Mesenteric fat pad (tissue), 1 donor: ENCODE data around the gene PCP2. TPM values are rescaled to one million over a fixed set of nuclear protein-coding genes. Genes with fewer than 3 reads are reported as not detected.

Source experiments
- DNase-seq: peaks from one replicate; pipeline ENCODE4 v3.0.0-alpha.2; 2020; ENCODE audit warnings: low spot score
- total RNA-seq: library from RNA; stranded (reverse); fragmentation: NEBNext Ultra II Directional; extraction: Animal tissue kit (Norgen Biotek cat#: 25700); gene quantifications from one replicate; pipeline ENCODE4 v1.2.1, GENCODE V29; 2021
- donor health status: DM: yes; HTN: yes; CAD: no.

Gene PCP2
- total RNA-seq, 1 donor from 2014 or later = not detected

DNA sequence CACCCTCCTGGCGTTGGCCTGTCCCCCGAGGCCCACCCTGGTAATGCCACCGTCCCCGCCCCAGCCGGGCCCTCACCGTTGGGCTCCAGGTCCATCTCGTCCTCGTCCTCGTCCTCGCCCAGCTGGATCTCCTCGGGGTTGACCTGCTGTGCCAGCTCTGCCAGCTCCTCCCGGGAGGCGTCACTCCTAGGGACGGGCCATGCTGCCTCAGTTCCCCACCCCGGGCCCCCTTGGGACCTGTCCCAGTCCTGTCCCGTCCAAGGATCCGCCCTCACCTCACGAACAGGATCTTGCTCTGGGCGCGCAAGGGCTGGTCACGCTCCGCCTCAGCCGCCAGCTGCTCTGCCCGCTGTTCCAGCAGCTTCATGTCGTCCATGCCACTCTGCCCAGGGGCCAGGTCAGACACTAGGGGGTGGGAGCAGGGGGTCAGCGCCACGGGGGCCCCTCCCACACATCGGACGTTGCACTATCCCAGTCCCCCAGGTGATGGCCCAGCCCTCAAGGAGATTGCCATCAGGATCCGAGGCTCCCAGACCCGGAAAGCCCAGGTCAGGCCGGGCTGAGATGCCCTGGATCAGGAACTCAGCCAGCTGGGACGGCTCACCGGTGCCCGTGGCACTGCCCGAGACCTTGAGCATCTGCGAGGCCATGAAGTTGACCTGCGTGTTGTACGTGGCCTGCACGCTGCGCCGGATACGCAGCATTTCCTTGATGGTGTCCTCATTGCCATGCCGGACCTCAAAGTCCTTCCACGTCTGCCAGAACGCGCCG is 13.7 kb downstream of the PCP2 start:
- DNase-seq = no peak

DNA sequence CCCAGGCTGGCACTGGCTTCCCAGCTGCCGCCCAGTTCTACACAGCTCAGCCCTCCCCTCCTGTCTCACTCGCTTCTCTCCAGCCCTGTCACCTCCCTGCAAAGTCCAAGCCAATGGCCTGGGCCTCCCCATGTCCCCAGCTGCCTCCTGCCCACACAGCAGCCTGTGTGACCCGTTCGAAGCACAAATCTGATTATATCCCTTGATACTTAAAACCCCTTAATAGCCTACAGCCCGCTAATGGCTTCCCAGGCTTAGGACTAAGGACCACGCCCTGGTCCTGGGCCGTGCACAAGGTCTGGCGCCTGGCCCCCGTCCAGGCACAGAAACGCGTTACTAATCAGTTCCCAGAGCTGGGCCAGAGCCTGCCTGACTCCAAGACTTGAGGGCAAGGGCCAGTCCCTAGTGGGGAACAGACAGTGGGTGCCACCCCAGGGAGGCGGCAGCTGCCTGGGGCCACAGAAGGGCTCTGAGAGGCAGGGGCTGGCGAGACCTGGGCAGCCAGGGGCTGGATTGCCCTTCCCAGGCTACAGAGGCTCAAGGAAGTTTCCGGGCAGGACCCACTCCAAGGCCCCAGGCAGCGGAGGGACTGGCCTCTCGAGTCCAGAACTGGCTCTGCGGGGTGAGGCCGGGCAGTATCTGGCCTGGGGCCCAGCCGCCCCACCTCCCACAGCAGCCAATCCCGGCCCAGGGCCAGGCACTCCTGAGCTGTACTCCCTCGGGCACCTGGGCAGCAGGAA is 14.6 kb downstream of the PCP2 start:
- no peak for DNase-seq

DNA sequence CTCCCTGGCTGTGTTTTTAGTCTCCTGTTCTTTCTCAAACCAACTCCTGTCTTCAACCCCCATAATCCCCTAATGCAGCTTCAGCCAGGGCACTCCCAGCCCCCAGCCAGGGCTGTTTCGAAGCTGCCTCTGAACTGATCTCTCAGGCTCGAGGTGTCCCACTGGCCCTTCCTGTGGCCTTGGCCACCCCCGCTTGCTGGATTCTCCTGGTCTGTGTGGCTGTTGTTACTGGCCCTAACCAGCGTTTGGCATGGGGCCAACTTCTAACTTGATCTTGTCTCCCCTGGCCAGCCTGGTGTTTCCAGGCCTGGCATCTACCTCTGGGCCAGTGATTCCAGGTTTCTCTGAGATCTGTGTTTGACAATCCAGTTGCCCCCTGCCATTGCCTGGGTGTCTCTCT is 15.2 kb downstream of the PCP2 start:
- no peak for DNase-seq

DNA sequence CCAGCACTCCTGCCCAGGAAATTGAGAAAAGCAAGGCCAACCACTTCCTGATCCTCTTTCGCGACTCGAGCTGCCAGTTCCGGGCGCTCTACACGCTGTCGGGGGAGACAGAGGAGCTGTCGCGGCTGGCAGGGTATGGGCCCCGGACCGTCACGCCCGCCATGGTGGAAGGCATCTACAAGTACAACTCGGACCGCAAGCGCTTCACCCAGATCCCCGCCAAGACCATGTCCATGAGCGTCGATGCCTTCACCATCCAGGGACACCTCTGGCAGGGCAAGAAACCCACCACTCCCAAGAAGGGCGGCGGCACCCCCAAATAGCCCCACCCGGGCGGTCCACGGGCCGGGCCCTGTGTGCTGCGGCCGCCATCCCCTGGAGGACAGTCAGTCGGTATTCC is 15.8 kb downstream of the PCP2 start:
- DNase-seq = no peak

DNA sequence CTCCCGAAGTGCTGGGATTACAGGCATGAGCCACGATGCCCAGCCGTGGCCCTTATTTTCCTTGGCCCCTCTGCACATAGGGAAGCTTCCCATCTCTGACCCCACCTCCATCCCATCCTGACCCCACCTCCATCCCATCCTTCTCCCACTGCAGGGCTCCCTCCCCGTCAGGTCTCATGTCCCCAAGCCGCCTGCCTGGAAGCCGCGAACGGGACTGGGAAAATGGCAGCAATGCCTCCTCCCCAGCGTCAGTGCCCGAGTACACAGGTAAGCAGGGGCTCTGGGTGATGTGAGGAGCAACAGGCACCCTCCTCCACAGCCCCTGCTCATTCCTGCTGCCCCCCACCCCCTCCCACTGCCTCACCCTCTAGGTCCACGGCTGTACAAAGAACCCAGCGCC is 16.3 kb downstream of the PCP2 start:
- DNase-seq = no peak

DNA sequence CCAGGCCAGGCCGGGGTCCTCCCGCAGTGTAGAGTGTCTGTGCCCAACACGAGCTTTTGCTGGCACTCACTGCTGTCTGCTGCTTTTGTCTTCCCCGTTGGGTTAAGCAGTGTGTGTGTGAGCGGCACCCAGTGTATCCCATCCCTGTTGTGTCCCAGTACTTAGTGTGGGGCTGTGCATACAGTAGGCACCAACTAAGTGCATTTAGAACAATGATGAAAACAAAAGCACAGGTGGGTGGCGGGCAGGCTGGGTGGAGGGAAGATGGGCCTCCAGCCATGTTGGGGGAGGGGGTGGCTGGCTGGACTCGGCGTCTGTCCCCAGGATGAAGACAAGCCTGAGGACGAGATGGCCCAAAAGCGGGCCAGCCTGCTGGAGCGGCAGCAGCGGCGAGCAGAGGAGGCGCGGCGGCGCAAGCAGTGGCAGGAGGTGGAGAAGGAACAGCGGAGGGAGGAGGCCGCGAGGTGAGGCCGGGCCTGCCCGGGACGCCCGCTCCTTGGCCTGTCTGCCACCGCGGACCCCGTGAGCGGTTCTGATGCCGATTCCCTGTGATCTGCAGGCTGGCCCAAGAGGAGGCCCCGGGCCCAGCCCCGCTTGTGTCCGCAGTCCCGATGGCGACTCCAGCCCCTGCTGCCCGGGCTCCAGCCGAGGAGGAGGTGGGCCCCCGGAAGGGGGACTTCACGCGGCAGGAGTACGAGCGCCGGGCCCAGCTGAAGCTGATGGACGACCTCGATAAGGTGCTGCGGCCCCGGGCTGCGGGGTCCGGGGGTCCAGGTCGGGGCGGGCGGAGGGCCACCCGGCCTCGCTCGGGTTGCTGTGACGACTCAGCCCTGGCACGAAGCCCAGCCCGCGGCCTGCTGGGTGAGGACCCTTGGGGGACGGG is 18.4 kb downstream of the PCP2 start:
- no peak for DNase-seq

DNA sequence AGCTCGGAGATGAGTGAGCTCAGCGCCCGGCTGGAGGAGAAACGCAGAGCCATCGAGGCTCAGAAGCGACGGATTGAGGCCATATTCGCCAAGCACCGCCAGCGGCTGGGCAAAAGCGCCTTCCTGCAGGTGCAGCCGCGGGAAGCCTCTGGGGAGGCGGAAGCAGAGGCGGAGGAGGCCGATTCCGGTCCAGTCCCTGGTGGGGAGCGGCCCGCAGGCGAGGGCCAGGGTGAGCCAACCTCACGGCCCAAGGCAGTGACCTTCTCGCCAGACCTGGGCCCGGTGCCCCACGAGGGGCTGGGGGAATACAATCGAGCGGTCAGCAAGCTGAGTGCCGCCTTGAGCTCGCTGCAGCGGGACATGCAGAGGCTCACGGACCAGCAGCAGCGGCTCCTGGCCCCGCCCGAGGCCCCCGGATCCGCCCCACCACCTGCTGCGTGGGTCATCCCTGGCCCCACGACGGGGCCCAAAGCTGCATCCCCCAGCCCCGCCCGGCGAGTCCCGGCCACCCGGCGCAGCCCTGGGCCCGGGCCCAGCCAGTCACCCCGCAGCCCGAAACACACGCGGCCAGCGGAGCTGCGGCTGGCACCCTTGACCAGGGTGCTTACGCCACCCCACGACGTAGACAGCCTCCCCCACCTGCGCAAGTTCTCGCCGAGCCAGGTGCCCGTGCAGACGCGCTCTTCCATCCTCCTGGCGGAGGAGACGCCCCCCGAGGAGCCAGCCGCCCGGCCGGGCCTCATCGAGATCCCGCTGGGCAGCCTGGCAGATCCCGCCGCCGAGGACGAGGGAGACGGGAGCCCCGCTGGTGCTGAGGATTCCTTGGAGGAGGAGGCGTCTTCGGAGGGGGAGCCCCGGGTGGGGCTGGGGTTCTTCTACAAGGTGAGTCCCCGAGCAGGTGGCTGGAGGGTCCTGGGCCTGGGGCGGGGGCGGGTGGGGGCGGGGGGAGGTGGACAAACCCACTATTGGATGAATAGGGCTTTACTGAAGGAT is 20.9 kb downstream of the PCP2 start:
- DNase-seq = no peak

DNA sequence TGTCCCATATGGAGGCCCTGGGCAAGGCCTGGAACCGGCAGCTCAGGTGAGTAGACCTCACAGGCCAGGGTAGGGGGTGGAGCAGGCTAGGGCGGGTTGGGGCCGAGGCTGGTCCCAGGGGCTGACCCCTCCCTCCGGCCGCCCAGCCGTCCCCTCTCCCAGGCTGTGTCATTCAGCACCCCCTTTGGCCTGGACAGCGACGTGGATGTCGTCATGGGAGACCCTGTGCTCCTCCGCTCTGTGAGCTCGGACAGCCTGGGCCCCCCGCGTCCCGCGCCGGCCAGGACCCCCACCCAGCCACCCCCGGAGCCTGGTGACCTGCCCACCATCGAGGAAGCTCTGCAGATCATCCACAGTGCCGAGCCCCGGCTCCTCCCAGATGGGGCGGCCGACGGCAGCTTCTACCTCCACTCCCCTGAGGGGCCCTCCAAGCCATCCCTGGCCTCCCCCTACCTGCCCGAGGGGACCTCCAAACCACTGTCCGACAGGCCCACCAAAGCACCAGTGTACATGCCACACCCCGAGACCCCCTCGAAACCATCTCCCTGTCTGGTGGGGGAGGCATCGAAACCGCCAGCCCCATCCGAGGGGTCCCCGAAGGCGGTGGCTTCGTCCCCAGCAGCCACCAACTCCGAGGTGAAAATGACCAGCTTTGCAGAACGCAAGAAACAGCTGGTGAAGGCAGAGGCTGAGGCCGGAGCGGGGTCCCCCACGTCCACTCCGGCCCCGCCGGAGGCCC is 21.8 kb downstream of the PCP2 start:
- DNase-seq = no peak

DNA sequence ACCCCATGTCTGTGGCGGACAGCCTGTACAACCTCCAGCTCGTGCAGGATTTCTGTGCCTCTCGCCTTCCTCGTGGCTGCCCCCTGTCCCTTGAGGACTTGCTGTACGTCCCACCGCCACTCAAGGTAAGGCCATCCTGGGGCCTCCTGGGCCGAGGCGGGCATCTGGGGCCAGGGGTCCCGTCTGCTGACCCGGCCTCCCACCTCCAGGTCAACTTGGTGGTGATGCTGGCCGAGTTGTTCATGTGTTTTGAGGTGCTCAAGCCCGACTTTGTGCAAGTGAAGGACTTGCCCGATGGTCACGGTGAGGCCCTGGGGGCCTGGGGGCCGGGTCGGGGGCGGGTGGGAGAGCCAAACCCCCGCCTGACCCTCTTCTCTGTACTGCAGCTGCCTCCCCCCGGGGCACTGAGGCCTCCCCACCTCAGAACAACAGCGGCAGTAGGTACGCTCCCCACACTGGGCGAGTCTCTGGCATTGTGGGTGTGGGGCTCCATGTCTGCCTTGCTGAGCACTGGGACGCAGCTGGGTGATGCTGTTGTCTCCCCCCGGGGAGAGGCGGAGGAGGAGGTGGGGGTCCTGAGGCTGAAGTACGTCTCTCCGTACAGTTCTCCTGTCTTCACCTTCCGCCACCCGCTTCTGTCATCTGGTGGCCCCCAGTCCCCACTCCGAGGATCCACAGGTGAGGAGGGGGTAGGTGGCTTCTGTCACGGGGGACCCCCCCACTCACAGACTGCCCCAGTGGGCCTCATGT is 22.9 kb downstream of the PCP2 start:
- no peak for DNase-seq

DNA sequence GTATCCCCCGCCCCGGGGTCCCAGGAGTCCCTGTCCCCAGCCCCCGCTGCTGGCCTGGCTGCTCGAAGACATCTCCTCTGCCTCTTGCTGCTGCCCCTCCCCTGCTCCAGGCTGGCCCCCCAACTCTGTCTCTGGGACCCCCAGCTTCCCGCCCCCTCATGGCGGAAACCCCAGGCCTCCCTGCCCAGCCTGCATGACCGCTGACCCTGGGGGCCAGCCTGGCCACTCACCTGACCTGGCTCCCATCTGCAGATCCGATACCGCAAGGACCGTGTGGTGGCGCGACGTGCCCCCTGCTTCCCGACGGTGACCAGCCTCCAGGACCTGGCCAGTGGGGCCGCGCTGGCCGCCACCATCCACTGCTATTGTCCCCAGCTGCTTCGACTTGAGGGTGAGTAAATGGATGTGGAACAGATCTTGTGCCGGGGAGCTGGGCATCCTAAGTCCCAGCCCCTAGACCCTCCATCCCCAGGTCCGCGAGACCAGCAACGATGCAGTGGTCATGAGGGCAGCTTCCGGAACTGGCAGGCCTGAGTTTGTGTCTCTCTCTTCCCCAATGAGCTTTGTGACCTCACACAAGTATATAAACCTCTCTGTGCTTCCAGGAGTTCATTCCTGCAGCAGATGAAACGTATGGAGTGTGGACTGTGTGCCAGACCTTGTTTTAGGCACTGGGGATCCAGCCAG is 25.5 kb downstream of the PCP2 start:
- DNase-seq = no peak

DNA sequence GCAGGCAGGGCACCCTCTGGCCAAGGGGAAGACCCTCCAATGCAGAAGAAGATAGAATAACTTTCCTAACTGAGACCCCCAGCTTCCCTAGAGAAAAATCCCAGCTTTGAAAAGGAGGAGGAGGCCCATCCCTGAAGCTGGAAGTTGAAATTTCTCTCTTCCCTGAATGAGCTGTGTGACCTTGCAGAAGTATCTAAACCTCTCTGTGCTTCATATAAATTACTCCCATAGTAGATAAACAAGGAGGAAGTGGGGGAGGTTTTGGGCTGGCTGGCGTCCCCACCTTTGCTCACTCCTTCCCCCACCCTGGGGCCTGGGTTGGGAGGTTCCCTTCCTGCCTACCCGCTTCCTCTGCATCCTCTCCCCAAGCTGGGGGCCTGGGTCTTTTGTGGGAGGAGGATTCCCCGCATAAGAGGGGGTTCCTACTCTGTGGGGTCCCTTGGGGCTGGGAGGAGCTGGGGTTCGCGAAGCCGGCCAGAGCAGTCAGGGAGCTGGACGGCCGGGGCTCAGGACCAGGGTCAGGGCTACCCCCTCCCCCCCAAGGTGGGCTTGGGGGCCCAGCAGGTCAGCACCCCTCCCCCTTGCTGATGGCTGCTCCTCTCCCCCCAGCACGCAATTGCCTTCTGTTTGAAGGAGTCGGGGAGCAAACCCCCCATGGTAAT is 26.2 kb downstream of the PCP2 start:
- DNase-seq = no peak

DNA sequence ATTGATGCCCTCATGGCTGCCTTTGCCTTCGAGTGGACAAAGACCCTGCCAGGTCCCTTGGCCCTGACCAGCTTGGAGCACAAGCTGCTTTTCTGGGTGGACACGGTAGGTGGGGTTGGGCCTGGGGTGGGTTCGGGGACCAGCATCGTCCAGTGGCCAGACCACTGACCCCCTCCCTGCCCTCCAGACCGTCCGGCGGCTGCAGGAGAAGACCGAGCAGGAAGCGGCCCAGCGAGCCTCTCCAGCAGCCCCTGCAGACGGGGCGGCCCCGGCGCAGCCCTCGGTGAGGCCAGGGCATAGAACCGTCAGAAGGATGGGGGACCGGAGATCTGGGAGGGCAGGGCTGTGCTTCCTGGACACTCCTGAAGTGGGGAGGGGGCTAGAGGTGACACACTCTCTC is 27.2 kb downstream of the PCP2 start:
- DNase-seq = no peak

DNA sequence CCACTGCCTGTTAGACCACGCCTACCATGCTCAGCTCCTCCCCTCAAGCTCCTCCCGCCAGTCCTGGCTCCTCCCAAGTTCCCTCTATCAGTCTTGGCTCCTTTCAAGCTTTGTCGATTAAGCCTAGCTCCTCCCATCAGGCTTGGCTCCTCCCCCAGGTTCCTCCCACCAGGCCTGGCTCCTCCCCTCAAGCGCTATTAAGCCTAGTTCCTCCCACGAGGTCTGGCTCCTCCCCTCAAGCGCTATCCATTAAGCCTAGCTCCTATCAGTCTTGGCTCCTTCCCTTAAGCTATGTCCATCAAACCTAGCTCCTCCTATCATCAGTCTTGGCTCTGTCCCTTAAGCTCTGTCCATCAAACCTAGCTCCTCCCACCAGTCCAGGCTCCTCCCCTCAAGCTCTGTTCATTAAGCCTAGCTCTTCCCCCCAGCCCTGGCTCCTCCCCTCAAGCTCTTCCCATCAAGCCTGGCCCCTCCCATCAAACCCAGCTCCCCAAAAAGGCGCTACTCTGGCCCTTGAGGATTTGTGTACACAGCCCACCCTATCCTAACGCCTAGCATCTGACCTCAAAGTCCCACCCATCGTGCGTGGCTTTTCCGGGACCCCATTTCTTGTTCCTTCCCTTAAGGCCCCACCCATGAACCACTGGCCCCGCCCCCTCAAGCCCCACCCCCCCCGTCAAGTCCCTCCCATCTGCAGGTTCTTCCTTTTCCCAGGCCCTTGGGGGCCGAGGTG is 27.9 kb downstream of the PCP2 start:
- no peak for DNase-seq

DNA sequence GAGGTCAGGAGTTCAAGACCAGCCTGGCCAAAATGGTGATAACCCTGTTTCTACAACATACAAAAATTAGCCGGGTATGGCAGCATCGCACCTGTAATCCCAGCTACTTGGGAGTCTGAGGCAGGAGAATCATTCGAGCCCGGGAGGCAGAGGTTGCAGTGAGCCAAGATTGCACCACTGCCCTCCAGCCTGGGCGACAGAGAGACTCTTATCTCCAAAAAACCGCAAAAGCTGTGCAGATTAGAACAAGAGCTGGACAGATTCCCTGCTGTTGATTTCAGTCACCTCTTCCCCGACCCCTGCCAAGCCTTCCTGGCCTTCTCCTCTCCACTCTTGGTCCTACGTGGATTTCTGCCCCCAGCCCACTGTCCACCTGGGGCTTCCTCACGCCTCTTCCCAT is 29.6 kb downstream of the PCP2 start:
- no peak for DNase-seq

DNA sequence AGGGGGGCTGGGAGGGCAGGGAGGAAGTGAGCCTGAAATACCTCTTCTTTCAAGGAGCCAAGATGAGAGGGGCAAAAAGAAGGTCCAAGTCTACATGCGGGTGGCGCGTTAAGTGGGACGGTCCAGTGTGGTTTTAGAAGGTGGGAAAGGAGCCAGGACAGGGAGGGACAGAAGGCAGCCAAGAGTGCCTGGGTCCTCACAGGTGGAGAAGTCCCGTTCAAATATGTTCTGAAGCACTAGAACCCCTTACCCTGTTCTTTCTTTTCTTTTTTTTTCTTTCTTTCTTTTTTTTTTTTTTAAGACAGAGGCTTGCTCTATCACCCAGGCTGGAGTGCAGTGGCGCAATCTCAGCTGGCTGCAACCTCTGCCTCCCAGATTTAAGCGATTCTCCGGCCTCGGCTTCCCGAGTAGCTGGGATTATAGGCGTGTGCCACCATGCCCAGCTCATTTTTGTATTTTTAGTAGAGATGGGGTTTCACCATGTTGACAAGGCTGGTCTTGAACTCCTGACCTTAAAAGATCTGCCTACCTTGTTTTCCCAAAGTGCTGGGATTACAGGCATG is 30.5 kb downstream of the PCP2 start:
- DNase-seq = no peak

DNA sequence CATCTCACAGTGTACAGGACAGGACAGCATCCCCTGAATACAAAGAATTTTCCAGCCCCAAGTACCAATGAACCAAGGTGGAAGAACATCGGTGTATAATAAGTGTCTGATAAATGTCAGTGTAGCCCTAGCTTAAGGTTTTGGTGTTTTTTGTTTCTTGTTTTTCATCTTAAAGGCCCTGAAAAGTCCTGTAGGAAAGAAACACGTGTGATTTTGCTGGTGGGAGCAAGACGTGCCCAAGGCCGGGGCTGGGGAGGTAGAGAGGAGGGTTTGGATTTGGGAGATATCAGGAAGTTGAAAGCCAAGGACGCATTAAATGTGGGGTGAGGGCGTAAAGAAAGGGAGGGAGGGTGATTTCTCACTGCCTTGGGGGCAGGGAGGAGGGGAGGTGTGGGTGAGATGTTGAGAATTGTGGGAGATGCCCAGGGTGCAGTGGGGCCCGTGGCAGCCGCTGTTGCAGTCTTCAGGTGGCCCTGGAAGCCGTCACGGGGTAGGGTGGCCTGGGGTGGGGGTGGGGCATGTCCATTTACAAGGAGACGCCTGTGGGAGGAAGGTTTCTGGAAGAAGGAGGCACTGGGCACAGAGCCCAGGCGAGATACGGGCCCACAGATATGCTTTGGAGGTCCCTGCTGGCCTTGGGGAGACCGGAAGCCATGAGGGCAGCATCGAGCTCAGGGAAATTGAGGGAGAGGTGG is 31.1 kb downstream of the PCP2 start:
- DNase-seq = no peak
